Neural progenitor cell (in vitro differentiated cells): ENCODE measurements around the gene TMEM240.
"Not testable (repeated sequence)": the region's sequence is repeated elsewhere in the genome, so short reads cannot be mapped to it uniquely, and the experiment has no call there.

ENCODE experiments used
- CTCF ChIP-seq: fragments of 200-600 bp; sonication (generic); IDR thresholded peaks from 2 replicates; pipeline ENCODE4 v1.5.1; 2017; ENCODE audit warnings: antibody characterized with exemption, mild to moderate bottlenecking
- EZH2 ChIP-seq: fragments of 200-600 bp; sonication (generic); IDR thresholded peaks from 2 replicates; pipeline ENCODE4 v1.6.1; 2017; ENCODE audit warnings: antibody characterized with exemption, mild to moderate bottlenecking, moderate library complexity
- EZH2phosphoT487 ChIP-seq: fragments of 200-600 bp; sonication (generic); IDR thresholded peaks from 2 replicates; pipeline ENCODE4 v1.6.1; 2017; ENCODE audit warnings: antibody characterized with exemption

GRCh38 chr1:1523651-1524050, 16.8 kb downstream of the TMEM240 start:
- TF ChIP-seq CTCF, EZH2, EZH2phosphoT487: not testable (repeated sequence)
